H1 (cell line): ENCODE results near the gene MATR3. TPM values are rescaled to one million over a fixed set of nuclear protein-coding genes. Genes with fewer than 3 reads are reported as not detected.

Experiments
- BCL11A ChIP-seq, 2 experiments: IDR thresholded peaks; one replicate each; pipeline ENCODE4 v1.6.1; 2011; ENCODE audit warnings: low read depth in 2 of 2, low read length in 2 of 2, mild to moderate bottlenecking in 2 of 2
- SP1 ChIP-seq: IDR thresholded peaks from 2 replicates; pipeline ENCODE4 v1.6.1; 2011; ENCODE audit warnings: low read depth, low read length
- SRF ChIP-seq: IDR thresholded peaks from 2 replicates; pipeline ENCODE4 v1.6.1; 2011; ENCODE audit warnings: mild to moderate bottlenecking, low read depth, low read length, moderate library complexity
- polyA plus RNA-seq, 7 experiments: library from polyadenylated mRNA; depleted of rRNA in 3 of 7; stranded (reverse) in 5 of 7; unstranded in 2 of 7; fragments of >200 nt in 5 of 7; fragments of 200-250 nt in 2 of 7; gene quantifications; 1 replicate in 5 of 7; 2 replicates in 1 of 7; 4 replicates in 1 of 7; pipeline versions ENCODE4 v1.2.1 to v1.2.3, GENCODE V29; 2011 to 2013; ENCODE audit warnings: missing spikeins in 2 of 7, mixed read lengths in 2 of 7
- total RNA-seq: library from RNA; stranded (reverse); fragmentation: NEBNext Ultra II Directional; extraction: Animal tissue kit (Norgen Biotek cat#: 25700); gene quantifications from 2 replicates; pipeline ENCODE4 v1.2.1, GENCODE V29; 2021

Gene MATR3
- total and polyA plus RNA-seq, 2 of the 8 experiments (the other 6 are each of a cell fraction or from before 2014, with no cell fraction given): 116 to 389 TPM

- TF ChIP-seq BCL11A (IDR thresholded peaks at IDR 0.05; ENCODE audit: low read depth in 2 of 2, low read length in 2 of 2) (no peak), SRF (no peak), SP1 (no peak)
- TF ChIP-seq, all 59 proteins: peak for 0
These were observed 22.1 kb upstream of the MATR3 start (continued) for GRCh38 chr5:139271201-139272027.
